GM12874 (cell line): Measurements from ENCODE around the gene RNF19B.

Experiments
- CTCF ChIP-seq: IDR thresholded peaks from 2 replicates; pipeline ENCODE4 v1.5.1; 2011; ENCODE audit warnings: low read depth, mild to moderate bottlenecking, control low read depth, low read length, moderate library complexity; ENCODE audit not compliant: insufficient read depth

Gene RNF19B

GRCh38 chr1:32889731-32890278, 74.8 kb downstream of the RNF19B start:
- no peak for TF ChIP-seq CTCF

GRCh38 chr1:32888677-32889420, 75.8 kb downstream of the RNF19B start:
- no peak for TF ChIP-seq CTCF

- no peak for TF ChIP-seq CTCF
These were observed 76.5 kb downstream of the RNF19B start for GRCh38 chr1:32888134-32888533.

DNA sequence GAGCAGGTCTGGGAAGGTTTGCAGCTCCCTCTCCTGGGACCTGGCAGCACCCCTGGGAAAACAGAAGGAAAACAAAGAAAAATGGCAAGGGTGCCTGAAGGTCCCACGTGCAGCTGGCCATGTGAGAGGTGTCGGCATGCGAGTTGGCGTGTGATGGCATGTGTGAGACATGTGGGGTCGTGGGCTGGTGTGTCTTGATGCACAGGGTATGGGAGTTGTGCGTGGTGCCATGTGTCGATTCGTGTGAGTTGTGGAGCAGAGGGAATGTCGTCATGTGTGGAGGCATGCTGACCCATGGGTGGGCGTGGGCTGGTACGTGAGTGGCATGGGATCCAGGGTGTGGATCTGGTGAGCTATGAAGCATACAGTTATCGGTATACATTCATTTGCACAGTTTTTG, 77.0 kb downstream of the RNF19B start:
- TF ChIP-seq CTCF: no peak

DNA sequence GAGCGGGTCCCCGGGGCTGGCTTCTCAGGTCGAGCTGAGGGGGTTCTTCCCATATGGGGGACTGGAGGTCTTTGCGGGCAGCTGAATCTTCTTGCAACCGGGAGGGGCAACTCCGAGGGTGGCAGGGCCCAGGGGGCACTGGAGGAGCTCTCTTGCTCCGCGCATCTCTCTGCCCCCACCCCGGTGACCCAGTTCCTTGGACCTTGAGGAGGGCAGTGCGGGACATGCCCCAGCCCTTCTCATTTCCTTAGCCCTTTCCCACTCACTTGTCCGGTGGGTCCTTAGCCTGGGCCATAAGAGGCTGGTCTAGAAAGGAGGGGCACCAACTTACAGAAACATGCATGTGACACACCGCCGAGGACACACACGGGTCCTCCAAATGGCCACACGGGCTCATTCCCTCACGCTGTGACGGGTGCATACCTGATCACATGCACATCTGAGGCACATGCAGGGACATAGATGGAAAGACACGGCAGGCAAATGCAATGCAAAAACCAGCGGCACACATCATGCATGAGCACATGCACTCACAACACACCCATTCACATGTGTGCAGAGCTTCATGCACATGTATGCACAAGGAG, 77.7 kb downstream of the RNF19B start:
- TF ChIP-seq CTCF: no peak
